Measurements from ENCODE around the gene PDZD2. TPM values are rescaled to one million over a fixed set of nuclear protein-coding genes. Genes with fewer than 3 reads are reported as not detected.

Gene PDZD2
- total and polyA plus RNA-seq, 2 experiments from 2014 or later, result 0.21 TPM; not detected in 1

- H3K27ac ChIP-seq, result no peak overlapping the region
- H2AFZ ChIP-seq, result no peak overlapping the region
- H3K79me2 ChIP-seq (ENCODE audit: insufficient read depth), result no peaks in the 10 kb centered on the region
- no peak overlapping the region for H3K4me3 ChIP-seq
- TF ChIP-seq EZH2phosphoT487 (IDR thresholded peaks at IDR 0.05; ENCODE audit: insufficient read depth, low read depth) (no peak), EZH2 (IDR thresholded peaks at IDR 0.05; ENCODE audit: insufficient read depth, poor library complexity, severe bottlenecking) (no peak)
- no peaks in the 10 kb centered on the region for H3K36me3 ChIP-seq (ENCODE audit: low read depth)
- no peak overlapping the region for H3K4me2 ChIP-seq (ENCODE audit: unreplicated experiment)
- no peak overlapping the region for H3K9ac ChIP-seq
- WGBS, 2 experiments (ENCODE audit: low coverage in 1 of 2, low lambda C conversion rate in 2 of 2, missing lambda C conversion rate in 2 of 2), result 73 to 74% methylated on average over 7 of the region's 7 CpGs
- no peak for DNase-seq
- in situ Hi-C loops (cut with MboI), result no loop called here
- H3K9me3 ChIP-seq (ENCODE audit: low read depth), result no peaks in the 10 kb centered on the region
- no peaks in the 10 kb centered on the region for H3K9me2 ChIP-seq (ENCODE audit: insufficient read depth)
- peaks cover 42% of the 10 kb centered on the region for H3K27me3 ChIP-seq (replicated peaks; ENCODE audit: insufficient read depth)
- no peaks in the 10 kb centered on the region for H4K20me1 ChIP-seq (ENCODE audit: insufficient read depth)
- H3K4me1 ChIP-seq (ENCODE audit: insufficient read depth), result peaks cover 13% of the 10 kb centered on the region; the same call in 1 of the 2 replicates
- H3F3A ChIP-seq (ENCODE audit: insufficient read depth), result peaks cover 4% of the 10 kb centered on the region
Measured at GRCh38 chr5:32042551-32042961, 403.6 kb downstream of the PDZD2 start.

GRCh38 chr5:32043105-32043504 lies 404.2 kb downstream of the PDZD2 start:
- TF ChIP-seq EZH2phosphoT487 (IDR thresholded peaks at IDR 0.05; ENCODE audit: insufficient read depth, low read depth) (no peak), EZH2 (IDR thresholded peaks at IDR 0.05; ENCODE audit: insufficient read depth, poor library complexity, severe bottlenecking) (no peak)
- Histone ChIP-seq H3F3A (ENCODE audit: insufficient read depth) (peaks cover 4% of the 10 kb centered on the region), H3K9me2 (ENCODE audit: insufficient read depth) (no peaks in the 10 kb centered on the region), H3K4me2 (ENCODE audit: unreplicated experiment) (no peak overlapping the region), H3K4me1 (ENCODE audit: insufficient read depth) (peaks cover 13% of the 10 kb centered on the region; the same call in 1 of the 2 replicates), H3K9me3 (ENCODE audit: low read depth) (no peaks in the 10 kb centered on the region), H2AFZ (no peak overlapping the region), H3K4me3 (no peak overlapping the region), H3K9ac (no peak overlapping the region), H3K36me3 (ENCODE audit: low read depth) (no peaks in the 10 kb centered on the region), H4K20me1 (ENCODE audit: insufficient read depth) (no peaks in the 10 kb centered on the region), H3K27me3 (replicated peaks; ENCODE audit: insufficient read depth) (peaks cover 48% of the 10 kb centered on the region), H3K27ac (no peak overlapping the region), H3K79me2 (ENCODE audit: insufficient read depth) (no peaks in the 10 kb centered on the region)
- WGBS, 2 experiments (ENCODE audit: low coverage in 1 of 2, low lambda C conversion rate in 2 of 2, missing lambda C conversion rate in 2 of 2), result 93 to 94% methylated on average over 5 of the region's 5 CpGs
- in situ Hi-C loops (cut with MboI), result no loop called here
- no peak for DNase-seq

- Histone ChIP-seq H3F3A (ENCODE audit: insufficient read depth) (peaks cover 4% of the 10 kb centered on the region), H3K79me2 (ENCODE audit: insufficient read depth) (no peaks in the 10 kb centered on the region), H2AFZ (no peak overlapping the region), H3K9me3 (ENCODE audit: low read depth) (no peaks in the 10 kb centered on the region), H4K20me1 (ENCODE audit: insufficient read depth) (no peaks in the 10 kb centered on the region), H3K9ac (no peak overlapping the region), H3K9me2 (ENCODE audit: insufficient read depth) (no peaks in the 10 kb centered on the region), H3K4me3 (no peak overlapping the region), H3K4me2 (ENCODE audit: unreplicated experiment) (no peak overlapping the region), H3K27me3 (replicated peaks; ENCODE audit: insufficient read depth) (peaks cover 55% of the 10 kb centered on the region), H3K4me1 (ENCODE audit: insufficient read depth) (peaks cover 13% of the 10 kb centered on the region; the same call in 1 of the 2 replicates), H3K27ac (no peak overlapping the region), H3K36me3 (ENCODE audit: low read depth) (no peaks in the 10 kb centered on the region)
- peak; percentile 7 for DNase-seq
- TF ChIP-seq EZH2 (IDR thresholded peaks at IDR 0.05; ENCODE audit: insufficient read depth, poor library complexity, severe bottlenecking) (no peak), EZH2phosphoT487 (IDR thresholded peaks at IDR 0.05; ENCODE audit: insufficient read depth, low read depth) (no peak)
- in situ Hi-C loops (cut with MboI), result no loop called here
- WGBS, 2 experiments (ENCODE audit: low coverage in 1 of 2, low lambda C conversion rate in 2 of 2, missing lambda C conversion rate in 2 of 2), result 7 to 9% methylated on average over 7 of the region's 7 CpGs
Measured at GRCh38 chr5:32044434-32044833, 405.5 kb downstream of the PDZD2 start.

GRCh38 chr5:32044939-32045338 lies 406.0 kb downstream of the PDZD2 start:
- Histone ChIP-seq H3K36me3 (ENCODE audit: low read depth) (no peaks in the 10 kb centered on the region), H3K4me3 (no peak overlapping the region), H3K9me3 (ENCODE audit: low read depth) (no peaks in the 10 kb centered on the region), H4K20me1 (ENCODE audit: insufficient read depth) (no peaks in the 10 kb centered on the region), H3K9ac (no peak overlapping the region), H3F3A (ENCODE audit: insufficient read depth) (peaks cover 4% of the 10 kb centered on the region), H3K27me3 (replicated peaks; ENCODE audit: insufficient read depth) (peaks cover 59% of the 10 kb centered on the region), H3K79me2 (ENCODE audit: insufficient read depth) (no peaks in the 10 kb centered on the region), H3K4me2 (ENCODE audit: unreplicated experiment) (no peak overlapping the region), H2AFZ (no peak overlapping the region), H3K27ac (no peak overlapping the region), H3K4me1 (ENCODE audit: insufficient read depth) (peaks cover 13% of the 10 kb centered on the region; the same call in 1 of the 2 replicates), H3K9me2 (ENCODE audit: insufficient read depth) (no peaks in the 10 kb centered on the region)
- DNase-seq, result peak; percentile 67
- in situ Hi-C loops (cut with MboI), result no loop called here
- TF ChIP-seq EZH2phosphoT487 (IDR thresholded peaks at IDR 0.05; ENCODE audit: insufficient read depth, low read depth) (peak; percentile 99), EZH2 (IDR thresholded peaks at IDR 0.05; ENCODE audit: insufficient read depth, poor library complexity, severe bottlenecking) (no peak)

- DNase-seq, result peak; percentile 32
- Histone ChIP-seq H3F3A (ENCODE audit: insufficient read depth) (peaks cover 4% of the 10 kb centered on the region), H3K36me3 (ENCODE audit: low read depth) (no peaks in the 10 kb centered on the region), H3K79me2 (ENCODE audit: insufficient read depth) (no peaks in the 10 kb centered on the region), H3K9me3 (ENCODE audit: low read depth) (no peaks in the 10 kb centered on the region), H3K9me2 (ENCODE audit: insufficient read depth) (no peaks in the 10 kb centered on the region), H3K4me1 (ENCODE audit: insufficient read depth) (peaks cover 13% of the 10 kb centered on the region; the same call in 1 of the 2 replicates), H3K4me3 (no peak overlapping the region), H4K20me1 (ENCODE audit: insufficient read depth) (no peaks in the 10 kb centered on the region), H3K4me2 (ENCODE audit: unreplicated experiment) (no peak overlapping the region), H3K27ac (no peak overlapping the region), H3K9ac (no peak overlapping the region), H3K27me3 (replicated peaks; ENCODE audit: insufficient read depth) (peaks cover 78% of the 10 kb centered on the region), H2AFZ (no peak overlapping the region)
- in situ Hi-C loops (cut with MboI), result no loop called here
- TF ChIP-seq EZH2phosphoT487 (IDR thresholded peaks at IDR 0.05; ENCODE audit: insufficient read depth, low read depth) (no peak), EZH2 (IDR thresholded peaks at IDR 0.05; ENCODE audit: insufficient read depth, poor library complexity, severe bottlenecking) (no peak)
- 56 to 59% methylated on average over 4 of the region's 4 CpGs for WGBS, 2 experiments (ENCODE audit: low coverage in 1 of 2, low lambda C conversion rate in 2 of 2, missing lambda C conversion rate in 2 of 2)
Measured at GRCh38 chr5:32047056-32047455, 408.1 kb downstream of the PDZD2 start.
